IMR-90 (cell line): ENCODE data around the gene MINDY2. TPM values are rescaled to one million over a fixed set of nuclear protein-coding genes. Genes with fewer than 3 reads are reported as not detected.

ENCODE experiments used
- ATAC-seq: fragments of 200-7000 bp; cut with Tn5 transposase; 2 replicates; pipeline ENCODE4 v1.9.1; 2020; ENCODE audit warnings: low read depth, mild to moderate bottlenecking, moderate library complexity
- BruUV-seq: library from RNA; stranded (reverse); fragments of 400-500 nt; replicated peaks from 2 replicates; lab custom pipeline; 2021; lab: Mats Ljungman, UMichigan
- CTCF ChIA-PET: fragments of 300-600 bp; formaldehyde crosslinking; extraction: SDS; loops from one replicate; lab custom pipeline; 2021; ENCODE audit warnings: antibody characterized with exemption; lab: Yijun Ruan, JAX
- POLR2A ChIA-PET: fragments of 300-600 bp; sonication (Branson Sonifier 250); formaldehyde crosslinking; loops from one replicate; lab custom pipeline; 2022; ENCODE audit warnings: antibody characterized with exemption; ENCODE audit not compliant: unreplicated experiment; lab: Charles Lee
- DNase-seq: peaks from one replicate; pipeline ENCODE4 v3.0.0; 2013
- H2AFZ ChIP-seq: replicated peaks from 2 replicates; pipeline ENCODE3; 2013; ENCODE audit warnings: low read length, mild to moderate bottlenecking; ENCODE audit not compliant: poor library complexity
- H2AK5ac ChIP-seq: 2 replicates; pipeline ENCODE4 v1.6.1; 2013; ENCODE audit warnings: low read depth, low read length, inconsistent platforms
- H2AK9ac ChIP-seq: replicated peaks from 2 replicates; pipeline ENCODE3; 2013; ENCODE audit warnings: mild to moderate bottlenecking, low read depth, low read length, moderate library complexity; ENCODE audit not compliant: poor library complexity
- H2BK120ac ChIP-seq: 2 replicates; pipeline ENCODE4 v1.6.1; 2013; ENCODE audit warnings: low read depth, low read length, inconsistent platforms
- H2BK15ac ChIP-seq: 3 replicates; pipeline ENCODE4 v1.6.1; 2013; ENCODE audit warnings: low read depth, low read length, inconsistent platforms
- H2BK20ac ChIP-seq: 2 replicates; pipeline ENCODE4 v1.6.1; 2013; ENCODE audit warnings: low read depth, mild to moderate bottlenecking, inconsistent platforms, low read length, moderate library complexity
- H2BK5ac ChIP-seq: 2 replicates; pipeline ENCODE4 v1.6.1; 2013; ENCODE audit warnings: mild to moderate bottlenecking, low read depth, low read length, inconsistent platforms; ENCODE audit not compliant: poor library complexity, severe bottlenecking
- H3K14ac ChIP-seq: replicated peaks from 2 replicates; pipeline ENCODE4 v1.6.1; 2013; ENCODE audit warnings: low read depth, low read length, inconsistent platforms
- H3K18ac ChIP-seq: 2 replicates; pipeline ENCODE4 v1.6.1; 2013; ENCODE audit warnings: low read depth, low read length, control low read depth
- H3K23ac ChIP-seq: 2 replicates; pipeline ENCODE4 v1.6.1; 2013; ENCODE audit warnings: low read depth, low read length, inconsistent platforms
- H3K27ac ChIP-seq: 2 replicates; pipeline ENCODE4 v1.5.1; 2013; ENCODE audit warnings: mild to moderate bottlenecking, control low read depth, low read length; ENCODE audit not compliant: insufficient read depth
- H3K27me3 ChIP-seq: 2 replicates; pipeline ENCODE4 v1.6.1; 2013; ENCODE audit warnings: low read length; ENCODE audit not compliant: control insufficient read depth, insufficient read depth
- H3K36me3 ChIP-seq: 2 replicates; pipeline ENCODE4 v1.6.1; 2013; ENCODE audit warnings: low read length, mixed read lengths; ENCODE audit not compliant: control insufficient read depth, insufficient read depth
- H3K4ac ChIP-seq: 2 replicates; pipeline ENCODE4 v1.6.1; 2013; ENCODE audit warnings: low read depth, low read length, inconsistent platforms
- H3K4me1 ChIP-seq: 2 replicates; pipeline ENCODE4 v1.6.1; 2013; ENCODE audit warnings: low read length, mixed read lengths; ENCODE audit not compliant: control insufficient read depth, insufficient read depth
- H3K4me2 ChIP-seq: 2 replicates; pipeline ENCODE4 v1.6.1; 2013; ENCODE audit warnings: low read depth, mild to moderate bottlenecking, control low read depth, low read length, moderate library complexity
- H3K4me3 ChIP-seq: 2 replicates; pipeline ENCODE4 v1.5.1; 2013; ENCODE audit warnings: low read depth, mild to moderate bottlenecking, control low read depth, low read length, moderate library complexity; ENCODE audit not compliant: insufficient read depth
- H3K56ac ChIP-seq: 2 replicates; pipeline ENCODE4 v1.6.1; 2013; ENCODE audit warnings: low read length, inconsistent platforms; ENCODE audit not compliant: insufficient read depth; ENCODE audit errors: extremely low read depth
- H3K79me1 ChIP-seq, 2 experiments: 2 replicates each; pipeline ENCODE4 v1.6.1; 2013; ENCODE audit warnings: low read length in 2 of 2, inconsistent platforms in 1 of 2, low read depth in 1 of 2
- H3K9ac ChIP-seq: 2 replicates; pipeline ENCODE4 v1.6.1; 2013; ENCODE audit warnings: low read depth, low read length, control low read depth
- H3K9me1 ChIP-seq: 2 replicates; pipeline ENCODE4 v1.6.1; 2013; ENCODE audit warnings: low read length, inconsistent platforms; ENCODE audit not compliant: insufficient read depth
- H3K9me3 ChIP-seq: 2 replicates; pipeline ENCODE4 v1.6.1; 2013; ENCODE audit warnings: low read length; ENCODE audit not compliant: control insufficient read depth, insufficient read depth
- H4K20me1 ChIP-seq: 2 replicates; pipeline ENCODE4 v1.6.1; 2013; ENCODE audit warnings: low read length, inconsistent platforms; ENCODE audit not compliant: insufficient read depth
- H4K5ac ChIP-seq: 2 replicates; pipeline ENCODE4 v1.6.1; 2013; ENCODE audit warnings: mild to moderate bottlenecking, low read depth, low read length, control low read depth
- H4K8ac ChIP-seq, 2 experiments: 2 replicates each; pipeline ENCODE4 v1.6.1; 2013; ENCODE audit warnings: low read depth in 2 of 2, low read length in 2 of 2, control low read depth in 1 of 2, inconsistent platforms in 1 of 2
- H4K91ac ChIP-seq: 2 replicates; pipeline ENCODE4 v1.6.1; 2013; ENCODE audit warnings: low read depth, low read length, inconsistent platforms; ENCODE audit not compliant: insufficient read depth
- BHLHE40 ChIP-seq: fragments of 150-350 bp; IDR thresholded peaks from 2 replicates; pipeline ENCODE4 v1.6.1; 2016; ENCODE audit warnings: mild to moderate bottlenecking, low read depth, low read length
- CEBPB ChIP-seq: IDR thresholded peaks from 2 replicates; pipeline ENCODE4 v1.6.1; 2012; ENCODE audit warnings: low read depth, low read length, improper control_type of control experiment
- CHD1 ChIP-seq: IDR thresholded peaks from 2 replicates; pipeline ENCODE4 v1.6.1; 2012; ENCODE audit warnings: low read depth, low read length, improper control_type of control experiment
- CTCF ChIP-seq: conservative IDR thresholded peaks from 2 replicates; pipeline ENCODE4 v1.5.1; 2012; ENCODE audit warnings: mild to moderate bottlenecking, low read depth, low read length, improper control_type of control experiment
- ELK1 ChIP-seq: fragments of 150-350 bp; IDR thresholded peaks from 2 replicates; pipeline ENCODE4 v1.6.1; 2016; ENCODE audit warnings: low read depth, mild to moderate bottlenecking, low read length, moderate library complexity, borderline replicate concordance
- FOS ChIP-seq: fragments of 150-350 bp; IDR thresholded peaks from 2 replicates; pipeline ENCODE4 v1.6.1; 2016; ENCODE audit warnings: low read depth, low read length
- MAFK ChIP-seq: IDR thresholded peaks from 2 replicates; pipeline ENCODE4 v1.6.1; 2012; ENCODE audit warnings: low read depth, low read length, improper control_type of control experiment
- MAZ ChIP-seq: IDR thresholded peaks from 2 replicates; pipeline ENCODE4 v1.6.1; 2012; ENCODE audit warnings: low read depth, mild to moderate bottlenecking, low read length, improper control_type of control experiment, moderate library complexity, borderline replicate concordance
- MXI1 ChIP-seq: IDR thresholded peaks from 2 replicates; pipeline ENCODE4 v1.6.1; 2012; ENCODE audit warnings: low read depth, mild to moderate bottlenecking, low read length, moderate library complexity, borderline replicate concordance
- NFE2L2 ChIP-seq: fragments of 150-350 bp; IDR thresholded peaks from 2 replicates; pipeline ENCODE4 v1.6.1; 2016; ENCODE audit warnings: low read depth, mild to moderate bottlenecking, low read length
- POLR2A ChIP-seq: IDR thresholded peaks from 2 replicates; pipeline ENCODE4 v1.6.1; 2012; ENCODE audit warnings: mild to moderate bottlenecking, low read depth, low read length
- RAD21 ChIP-seq: IDR thresholded peaks from 2 replicates; pipeline ENCODE4 v1.6.1; 2012; ENCODE audit warnings: low read length, improper control_type of control experiment
- RCOR1 ChIP-seq: IDR thresholded peaks from 2 replicates; pipeline ENCODE4 v1.6.1; 2012; ENCODE audit warnings: mild to moderate bottlenecking, low read length, improper control_type of control experiment; ENCODE audit not compliant: insufficient replicate concordance
- RFX5 ChIP-seq: IDR thresholded peaks from 2 replicates; pipeline ENCODE4 v1.8.0; 2012; ENCODE audit warnings: low read depth, mild to moderate bottlenecking, low read length, moderate library complexity
- SMC3 ChIP-seq: fragments of 150-350 bp; IDR thresholded peaks from 2 replicates; pipeline ENCODE4 v1.6.1; 2016; ENCODE audit warnings: low read depth, mild to moderate bottlenecking, antibody characterized with exemption, low read length, moderate library complexity
- USF2 ChIP-seq: fragments of 150-350 bp; IDR thresholded peaks from 2 replicates; pipeline ENCODE4 v1.6.1; 2017; ENCODE audit warnings: mild to moderate bottlenecking, antibody characterized with exemption, low read length, low read depth
- WGBS, 2 experiments: methylation state at CpG; one replicate each; pipeline versions ENCODE4 v1.1.5 to v1.1.7; 2013; ENCODE audit warnings: missing lambda C conversion rate in 2 of 2; ENCODE audit not compliant: insufficient read length in 1 of 2; ENCODE audit errors: extremely low coverage in 2 of 2; 5-methylcytosine and 5-hydroxymethylcytosine counted together
- dilution Hi-C: fragments of 300-500 bp; cut with HindIII; formaldehyde crosslinking; loops from one replicate; pipeline ENCODE4 v1.14.3; 2018; ENCODE audit warnings: low sequenced_read_pairs; ENCODE audit not compliant: unreplicated experiment
- in situ Hi-C: fragments of 300-500 bp; cut with MboI; formaldehyde crosslinking; loops from 3 replicates; pipeline ENCODE4 v1.14.3; 2019; ENCODE audit warnings: low sequenced_read_pairs, inconsistent platforms, mixed read lengths
- intact Hi-C: fragments of 100-400 bp; cut with micrococcal nuclease; formaldehyde crosslinking; loops from 2 replicates; pipeline ENCODE4 v1.10.0; 2022
- polyA plus RNA-seq, 3 experiments: library from polyadenylated mRNA; depleted of rRNA; stranded (reverse); fragments of >200 nt; gene quantifications; 2 replicates each; pipeline ENCODE4 v1.2.3, GENCODE V29; 2012; ENCODE audit warnings: low replicate concordance in 1 of 3
- total RNA-seq: library from RNA; depleted of rRNA; stranded (reverse); fragments of >200 nt; gene quantifications from 2 replicates; pipeline ENCODE4 v1.2.3, GENCODE V29; 2012

Gene MINDY2
- total and polyA plus RNA-seq, 2 of the 4 experiments (the other 2 are of a cell fraction) = 4.0 to 9.3 TPM

GRCh38 chr15:58760385-58761009 is 10.6 kb upstream of the MINDY2 start:
- CTCF ChIA-PET = interaction anchor here (0.6 to 1.0 kb wide), 2 partner anchors 84 to 529 kb away, joined by 3 to 5 read pairs; no protein-coding TSS in a partner anchor
- Histone ChIP-seq H3K23ac (no peak overlapping the region), H3K4me2 (no peak overlapping the region), H2AFZ (no peak overlapping the region), H3K18ac (no peak overlapping the region), H3K4me1 (no peaks in the 10 kb centered on the region), H4K20me1 (no peaks in the 10 kb centered on the region), H3K4me3 (no peak overlapping the region), H2BK20ac (no peak overlapping the region), H2BK120ac (no peak overlapping the region), H3K14ac (no peak overlapping the region), H3K36me3 (no peaks in the 10 kb centered on the region), H2BK15ac (no peak overlapping the region), H3K27ac (no peak overlapping the region), H3K4ac (no peak overlapping the region), H3K27me3 (no peaks in the 10 kb centered on the region), H2AK9ac (no peak overlapping the region), H3K9ac (no peak overlapping the region), H3K9me3 (peaks cover 6% of the 10 kb centered on the region), H4K8ac (no peak overlapping the region), H2BK5ac (no peak overlapping the region), H2AK5ac (no peak overlapping the region), H4K5ac (no peak overlapping the region), H4K91ac (no peak overlapping the region), H3K9me1 (no peaks in the 10 kb centered on the region), H3K56ac (no peak overlapping the region), H3K79me1 (no peaks in the 10 kb centered on the region)
- DNase-seq = no peak
- TF ChIP-seq MAZ = no peak
- no peak for TF ChIP-seq MAFK
- no peak for TF ChIP-seq ELK1
- no peak for TF ChIP-seq NFE2L2
- no peak for TF ChIP-seq POLR2A
- TF ChIP-seq RFX5 = no peak
- no peak for TF ChIP-seq USF2
- TF ChIP-seq FOS = no peak
- no peak for TF ChIP-seq BHLHE40
- no peak for TF ChIP-seq CHD1
- TF ChIP-seq CEBPB = no peak
- no peak for TF ChIP-seq RAD21
- no peak for TF ChIP-seq MXI1
- no peak for TF ChIP-seq SMC3
- no peak for TF ChIP-seq RCOR1
- no peak for TF ChIP-seq CTCF
- POLR2A ChIA-PET = interaction anchor here (0.5 kb wide), 1 partner anchor 155 kb away, joined by 3 read pairs; no protein-coding TSS in a partner anchor
- BruUV-seq = no TSS peak
- intact Hi-C loops (no loop called here), dilution Hi-C loops (no loop called here), in situ Hi-C loops (loop anchor here (25.0 kb wide), 1 partner anchor 523 kb away; no protein-coding TSS in a partner anchor)
- no CpG with 5 or more reads among the region's 7 CpGs for WGBS, 2 experiments
- ATAC-seq = no peak
